RPMI8226 (cell line): Measurements from ENCODE around the gene IQCB1.
"Not testable (repeated sequence)": the region's sequence is repeated elsewhere in the genome, so short reads cannot be mapped to it uniquely, and the experiment has no call there.

Source experiments
- DNase-seq: peaks from one replicate; pipeline ENCODE4 v3.0.0-alpha.2; 2015

IQCB1 gene

GRCh38 chr3:121803771-121804320, 31.0 kb downstream of the IQCB1 start:
- DNase-seq, result no peak

GRCh38 chr3:121800906-121801305, 34.0 kb downstream of the IQCB1 start:
- no peak for DNase-seq

GRCh38 chr3:121796970-121797369, 37.9 kb downstream of the IQCB1 start:
- no peak for DNase-seq

- no peak for DNase-seq
Measured at GRCh38 chr3:121794264-121794983, 40.4 kb downstream of the IQCB1 start.

- DNase-seq, result no peak
Measured at GRCh38 chr3:121793078-121793477, 41.8 kb downstream of the IQCB1 start.

- no peak for DNase-seq
Measured at GRCh38 chr3:121786485-121786884, 48.4 kb downstream of the IQCB1 start.

GRCh38 chr3:121782784-121783183, 52.1 kb downstream of the IQCB1 start:
- not testable (repeated sequence) for DNase-seq

GRCh38 chr3:121781611-121782010, 53.2 kb downstream of the IQCB1 start:
- DNase-seq, result no peak

GRCh38 chr3:121775095-121775494, 59.8 kb downstream of the IQCB1 start:
- DNase-seq, result not testable (repeated sequence)

GRCh38 chr3:121769246-121769645, 65.6 kb downstream of the IQCB1 start:
- DNase-seq, result no peak

- DNase-seq, result no peak
Measured at GRCh38 chr3:121768452-121768851, 66.4 kb downstream of the IQCB1 start.

- no peak for DNase-seq
Measured at GRCh38 chr3:121759541-121760202, 75.2 kb downstream of the IQCB1 start.

GRCh38 chr3:121758727-121759450, 76.0 kb downstream of the IQCB1 start:
- DNase-seq, result no peak

GRCh38 chr3:121757812-121758545, 76.9 kb downstream of the IQCB1 start:
- DNase-seq, result no peak

GRCh38 chr3:121757087-121757811, 77.6 kb downstream of the IQCB1 start:
- no peak for DNase-seq

GRCh38 chr3:121752772-121753171, 82.1 kb downstream of the IQCB1 start:
- no peak for DNase-seq

GRCh38 chr3:121752261-121752660, 82.6 kb downstream of the IQCB1 start:
- DNase-seq, result no peak

GRCh38 chr3:121750087-121750415, 84.8 kb downstream of the IQCB1 start:
- no peak for DNase-seq

GRCh38 chr3:121749276-121750086, 85.4 kb downstream of the IQCB1 start, which contains the start of gene GOLGB1:
TSS of gene GOLGB1 (minus strand) at chr3:121749741. CDS start at chr3:121730971, 18,770 bp downstream.
- DNase-seq, result peak; percentile 97

GRCh38 chr3:121748680-121749275, 86.1 kb downstream of the IQCB1 start:
- peak; percentile 68 for DNase-seq

GRCh38 chr3:121747976-121748375, 86.9 kb downstream of the IQCB1 start:
- DNase-seq, result no peak
